Occipital lobe (tissue), 2 donors: ENCODE results near the gene VPS37B. TPM values are rescaled to one million over a fixed set of nuclear protein-coding genes. Genes with fewer than 3 reads are reported as not detected.

Source experiments
- DNase-seq: peaks from one replicate; lab custom pipeline; 2025; lab: John Stamatoyannopoulos, UW
- total RNA-seq: library from RNA; depleted of rRNA; stranded (reverse); fragments of >200 nt; gene quantifications from one replicate; pipeline ENCODE4 v1.2.3, GENCODE V29; 2014

The VPS37B gene
- total RNA-seq, 1 donor from 2014 or later: 15.3 TPM

DNA sequence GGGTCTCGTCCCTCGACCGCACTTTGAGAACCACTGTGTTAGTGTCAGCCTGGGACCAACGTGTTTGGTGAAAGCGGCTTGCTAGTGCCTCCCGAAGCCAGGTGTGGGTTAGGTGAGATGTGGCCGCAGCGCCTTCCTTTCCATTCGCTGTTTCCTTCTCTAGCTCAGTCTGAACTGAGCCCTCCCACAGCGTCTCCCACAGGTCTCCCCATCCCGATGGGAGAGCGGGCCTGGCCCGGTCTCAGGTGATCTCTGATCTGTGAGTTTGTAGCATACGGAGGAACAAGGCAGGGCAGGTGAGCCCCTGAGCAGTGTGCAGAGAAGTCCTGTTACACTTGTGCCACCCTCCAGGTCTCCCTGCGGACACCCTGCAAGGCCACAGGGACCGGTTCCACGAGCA lies 41.4 kb downstream of the VPS37B start:
- no peak for DNase-seq

DNA sequence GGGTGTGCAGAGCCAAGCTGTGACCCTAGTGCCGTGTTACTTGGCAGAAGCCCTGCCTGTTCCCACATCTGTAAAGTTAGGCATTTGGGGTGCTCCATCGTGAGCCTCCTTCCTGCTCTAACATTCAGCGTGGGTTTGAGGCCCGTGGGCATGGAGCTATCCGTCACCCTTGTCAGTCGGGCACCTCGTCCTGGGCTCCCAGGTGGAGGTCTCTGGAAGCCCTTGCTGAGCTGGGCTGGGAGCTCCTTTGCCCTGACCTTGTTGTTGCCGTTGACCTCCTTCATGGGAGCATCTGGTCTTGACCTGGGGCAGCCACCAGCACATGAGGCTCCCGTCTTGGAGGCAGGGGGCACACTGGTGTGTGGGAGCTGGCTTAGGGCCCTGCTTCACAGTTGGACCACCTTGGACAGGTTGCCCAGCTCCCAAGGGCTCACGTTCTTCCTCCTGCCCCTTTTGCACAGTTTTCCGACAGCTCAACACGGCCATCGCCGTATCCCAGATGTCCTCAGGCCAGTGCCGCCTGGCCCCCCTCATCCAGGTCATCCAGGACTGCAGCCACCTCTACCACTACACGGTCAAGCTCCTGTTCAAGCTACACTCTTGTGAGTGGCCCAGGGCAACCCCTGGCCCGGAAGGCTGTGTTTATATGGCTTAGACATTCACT lies 42.2 kb downstream of the VPS37B start:
- no peak for DNase-seq

DNA sequence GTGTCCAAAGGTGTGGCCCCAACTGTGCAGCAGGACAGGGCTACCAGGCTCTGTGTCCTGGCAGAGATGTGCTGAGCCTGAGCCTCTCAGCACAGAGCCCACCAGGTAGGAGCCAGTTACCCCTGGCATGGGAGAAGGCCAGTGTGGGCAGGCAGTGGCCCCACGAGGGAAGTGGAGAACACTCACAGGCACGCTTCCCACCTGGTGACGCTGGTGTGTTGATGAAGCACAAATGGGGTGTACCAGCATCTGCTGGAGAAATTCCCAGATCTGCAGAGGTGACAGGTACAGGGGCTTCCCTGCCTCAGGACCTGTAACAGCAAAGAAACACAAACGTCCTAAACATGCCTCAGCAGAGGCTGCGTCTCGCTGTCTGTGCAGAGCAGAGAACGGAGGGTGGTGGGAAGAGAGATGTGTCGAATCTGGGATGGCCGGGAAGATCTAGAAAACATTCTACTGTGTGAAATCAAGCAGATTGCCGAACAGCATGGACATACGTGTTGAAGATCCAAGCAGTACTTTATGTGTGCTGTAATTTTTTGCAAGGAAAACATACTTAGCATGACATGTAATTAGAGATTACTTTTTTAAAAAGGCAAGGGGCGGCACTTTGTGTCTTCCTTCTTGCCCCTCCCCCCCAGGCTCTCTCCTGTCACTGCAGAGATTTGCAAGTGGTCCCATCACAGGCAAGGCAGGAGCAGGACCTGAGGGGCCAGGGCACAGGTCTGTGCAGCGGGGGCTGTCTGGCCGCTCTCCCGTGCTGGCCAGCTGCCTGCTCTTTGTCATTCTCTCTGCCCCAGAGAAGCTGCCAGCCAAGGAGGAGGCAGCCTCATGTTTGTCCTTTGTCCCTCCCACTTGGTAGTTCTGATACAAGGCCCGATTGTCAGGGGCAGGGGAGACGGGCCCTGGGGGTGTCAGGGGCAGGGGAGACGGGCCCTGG lies 43.3 kb downstream of the VPS37B start:
- DNase-seq: peak; percentile 54

DNA sequence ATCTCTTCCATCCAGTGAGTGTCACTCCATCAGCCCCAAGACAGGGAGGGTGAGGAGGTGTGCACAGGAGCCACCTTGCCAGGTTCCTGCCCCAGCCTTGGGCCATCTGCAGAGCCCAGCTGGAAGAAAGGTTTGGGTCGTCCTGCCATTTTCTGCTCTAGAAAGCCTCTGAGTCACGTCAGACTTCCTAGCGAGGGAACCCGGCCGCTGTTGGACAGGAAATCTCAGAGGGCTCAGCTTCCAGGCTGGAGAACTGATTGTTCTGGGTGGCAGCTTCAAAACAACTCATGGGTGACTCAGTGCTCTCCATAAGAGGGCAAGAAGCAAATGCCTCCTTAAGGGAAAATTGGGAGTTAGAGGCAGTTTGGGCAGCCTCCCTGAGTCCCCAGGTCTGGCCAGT lies 44.1 kb downstream of the VPS37B start:
- DNase-seq: peak; percentile 61

DNA sequence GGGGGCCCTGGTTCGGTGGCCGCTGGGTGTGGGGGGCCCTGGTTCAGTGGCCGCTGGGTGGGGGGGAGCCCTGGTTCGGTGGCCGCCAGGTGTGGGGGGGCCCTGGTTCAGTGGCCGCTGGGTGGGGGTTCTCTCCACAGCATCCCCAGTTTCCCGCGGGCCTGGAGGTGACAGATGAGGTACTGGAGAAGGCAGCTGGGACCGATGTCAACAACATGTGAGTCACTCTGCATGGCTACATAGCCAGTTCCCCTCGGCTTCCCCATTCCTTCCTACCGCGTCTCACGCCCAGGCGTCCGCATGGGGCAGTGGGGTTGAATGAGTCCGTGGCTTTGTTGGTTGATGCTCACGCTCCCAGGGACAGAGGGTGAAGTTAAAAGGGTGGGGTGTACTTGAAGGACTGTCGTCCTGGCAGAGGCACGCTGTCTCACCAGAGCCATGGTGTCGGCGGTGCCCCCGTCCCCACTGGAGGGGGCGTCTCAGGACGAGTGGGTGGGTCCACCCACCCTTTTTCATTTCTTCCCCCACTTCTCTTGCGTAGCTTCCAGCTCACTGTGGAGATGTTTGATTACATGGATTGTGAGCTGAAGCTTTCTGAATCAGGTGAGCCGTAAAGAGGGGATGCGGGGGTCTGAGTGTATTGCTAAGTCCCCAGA lies 45.1 kb downstream of the VPS37B start:
- DNase-seq: no peak

DNA sequence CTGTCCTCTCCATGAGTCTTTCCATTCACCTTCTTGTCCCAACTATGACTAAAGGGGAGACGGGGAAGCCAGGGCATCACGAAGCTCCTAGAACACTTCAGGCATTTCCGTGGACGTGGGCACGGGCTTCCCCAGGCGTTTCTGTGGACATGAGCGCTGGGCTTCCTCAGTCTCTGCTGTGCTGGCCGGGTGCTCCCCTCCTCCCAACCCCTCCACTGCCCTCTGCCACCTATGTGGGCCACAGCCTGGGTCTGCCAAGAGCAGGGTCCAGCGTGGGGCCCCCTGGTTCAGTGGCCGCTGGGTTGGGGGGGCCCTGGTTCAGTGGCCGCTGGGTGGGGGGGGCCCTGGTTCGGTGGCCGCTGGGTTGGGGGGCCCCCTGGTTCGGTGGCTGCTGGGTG lies 45.9 kb downstream of the VPS37B start:
- DNase-seq: no peak

DNA sequence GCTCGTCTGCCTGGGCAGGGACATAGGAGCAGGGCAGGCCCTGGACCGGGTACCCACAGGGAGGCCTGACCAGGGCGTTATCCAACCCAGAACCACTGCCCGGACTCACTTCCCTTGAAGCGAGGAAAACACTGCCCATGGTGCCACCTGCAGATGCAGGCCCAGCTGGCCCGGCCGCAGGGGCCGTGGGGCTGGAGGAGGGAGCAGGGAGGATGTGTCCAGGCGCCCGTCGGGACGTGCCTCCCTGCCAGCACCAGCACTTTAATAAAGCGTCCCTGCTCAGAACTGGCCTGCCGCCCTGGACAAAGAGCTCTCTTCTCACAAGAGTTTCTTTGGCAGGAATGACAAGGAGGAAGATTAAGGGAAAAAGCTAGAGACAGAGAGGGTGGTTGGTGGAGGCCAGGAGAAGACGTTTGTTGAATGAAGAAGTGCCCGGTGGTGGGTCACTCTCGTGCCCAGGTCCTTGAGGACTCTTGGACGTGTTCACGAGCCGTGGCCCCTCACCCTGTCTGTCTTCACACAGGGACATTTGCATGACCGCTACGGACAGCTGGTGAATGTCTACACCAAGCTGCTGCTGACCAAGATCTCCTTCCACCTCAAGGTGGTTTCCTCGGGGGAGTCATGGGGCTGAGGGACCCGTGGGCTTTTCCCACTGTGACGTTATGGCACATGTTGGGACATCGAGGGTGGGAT lies 46.4 kb downstream of the VPS37B start:
- no peak for DNase-seq

DNA sequence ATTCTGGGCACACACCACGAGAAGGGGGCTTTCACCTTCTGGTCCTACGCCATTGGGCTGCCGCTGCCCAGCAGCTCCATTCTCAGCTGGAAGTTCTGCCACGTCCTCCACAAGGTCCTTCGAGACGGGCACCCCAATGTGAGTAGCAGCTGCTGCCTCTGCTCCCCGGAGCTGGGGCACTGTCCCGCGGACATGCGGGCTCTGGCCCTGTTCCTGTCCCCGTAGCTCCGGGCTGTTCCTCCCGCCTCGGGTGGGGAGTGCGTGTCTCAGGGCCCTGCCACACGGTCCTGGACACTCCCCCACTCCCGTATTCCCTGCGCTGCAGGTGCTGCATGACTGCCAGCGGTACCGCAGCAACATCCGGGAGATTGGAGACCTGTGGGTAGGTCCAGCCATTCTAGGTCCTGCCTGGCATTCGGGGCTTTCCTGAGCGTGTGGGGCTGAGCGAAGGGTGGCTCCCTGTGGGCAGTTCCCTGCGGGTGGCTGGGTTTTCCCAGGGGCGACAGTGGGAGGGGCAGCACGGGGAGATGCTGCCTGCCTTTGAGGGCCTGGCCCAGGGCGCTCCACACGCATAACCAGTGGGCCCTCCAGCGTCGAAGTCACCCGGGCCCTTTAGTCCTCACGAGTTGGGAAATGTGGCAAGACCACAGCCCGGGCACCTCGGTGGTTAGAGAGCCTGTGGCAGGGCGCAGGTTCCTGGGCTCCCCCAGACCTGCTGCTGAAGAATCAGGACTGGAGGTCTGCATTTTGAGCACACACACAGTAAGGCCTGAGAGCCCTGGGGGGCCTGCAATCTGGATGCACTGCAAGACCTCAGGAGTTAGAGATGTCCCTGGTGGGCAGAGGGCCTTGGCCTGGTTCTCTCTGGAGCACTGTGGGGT lies 47.2 kb downstream of the VPS37B start:
- no peak for DNase-seq

DNA sequence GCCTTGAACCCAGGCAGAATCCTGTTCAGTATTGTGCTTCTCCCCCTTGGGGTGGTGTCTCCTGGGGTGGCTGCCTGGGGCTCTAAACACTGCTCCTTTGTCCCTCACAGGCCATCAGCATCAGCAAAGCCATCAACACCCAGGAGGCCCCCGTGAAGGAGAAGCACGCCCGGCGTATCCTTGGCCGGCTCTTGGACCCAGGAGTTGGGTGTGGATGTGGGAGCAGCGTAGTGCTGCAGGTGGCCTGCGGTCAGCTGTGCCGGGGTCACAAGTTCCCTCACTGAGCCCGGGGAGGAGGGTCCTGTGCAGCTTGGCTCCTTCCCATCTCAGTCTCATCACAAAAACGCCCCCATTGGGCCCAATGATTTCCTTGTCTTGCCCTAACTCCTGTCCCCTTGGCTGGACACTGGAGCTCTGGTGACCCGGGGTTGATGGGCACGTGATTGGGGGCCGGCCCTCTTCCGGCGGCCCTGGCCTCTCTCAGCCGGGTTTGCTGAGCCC lies 48.0 kb downstream of the VPS37B start:
- DNase-seq: no peak

DNA sequence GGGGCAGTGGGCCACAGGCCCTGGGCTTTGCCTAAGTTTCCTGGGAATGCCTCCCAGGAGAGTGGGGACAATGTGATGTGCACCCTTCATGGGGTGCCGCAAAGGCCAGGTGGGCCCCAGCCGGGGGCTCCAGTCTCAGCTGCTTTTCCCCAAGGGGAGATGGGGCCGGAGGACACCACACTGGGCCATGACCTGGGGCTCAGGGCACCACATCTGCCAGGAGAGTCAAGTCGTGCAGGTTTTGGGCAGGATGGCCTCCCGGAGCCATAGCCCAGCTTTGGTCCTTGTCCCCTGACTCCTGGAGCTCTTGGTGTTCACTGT lies 48.4 kb downstream of the VPS37B start:
- no peak for DNase-seq

DNA sequence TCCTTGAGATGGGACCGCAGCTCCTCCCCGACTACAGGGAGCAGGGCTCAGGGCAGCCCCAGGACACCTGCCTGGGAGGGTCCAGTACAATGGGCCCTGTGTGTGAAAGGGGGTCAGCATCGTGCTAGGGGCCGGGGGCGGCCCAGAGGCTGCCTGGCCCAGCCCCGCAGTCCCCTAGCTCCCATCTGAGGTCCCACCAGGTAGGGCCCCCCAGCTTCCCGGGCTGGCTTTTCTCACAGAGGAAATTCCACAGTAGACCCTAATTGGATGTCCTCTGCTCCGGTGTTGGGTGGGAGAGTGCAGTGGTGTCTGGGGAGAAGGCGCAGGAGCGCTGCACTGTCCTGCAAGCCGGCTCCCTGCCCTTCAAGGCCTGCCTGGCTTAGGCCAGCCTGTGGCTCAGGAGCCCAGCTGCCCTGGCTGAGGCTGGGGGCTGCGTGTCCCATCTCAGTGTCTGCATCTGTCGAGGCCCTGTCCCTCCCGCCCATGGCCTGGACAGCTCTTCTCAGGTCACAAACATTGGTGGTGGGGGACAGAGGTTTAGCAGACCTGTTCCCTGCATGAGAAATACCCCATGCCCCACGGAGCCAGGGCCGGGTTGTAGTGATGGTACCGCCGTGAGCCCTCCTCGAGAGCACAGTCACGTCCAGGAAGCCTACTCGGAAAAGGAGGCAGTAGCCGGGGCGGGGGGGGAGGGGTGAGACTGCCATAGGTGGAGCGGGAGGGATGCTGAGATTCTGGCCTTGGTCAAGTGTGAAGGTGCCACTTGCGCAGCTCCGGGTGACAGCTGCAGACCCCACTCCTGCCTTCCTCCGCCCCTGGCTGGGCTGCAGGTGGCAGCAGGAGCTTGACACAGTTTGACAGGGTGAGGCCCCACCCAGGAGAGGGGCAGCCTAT lies 49.1 kb downstream of the VPS37B start:
- no peak for DNase-seq

DNA sequence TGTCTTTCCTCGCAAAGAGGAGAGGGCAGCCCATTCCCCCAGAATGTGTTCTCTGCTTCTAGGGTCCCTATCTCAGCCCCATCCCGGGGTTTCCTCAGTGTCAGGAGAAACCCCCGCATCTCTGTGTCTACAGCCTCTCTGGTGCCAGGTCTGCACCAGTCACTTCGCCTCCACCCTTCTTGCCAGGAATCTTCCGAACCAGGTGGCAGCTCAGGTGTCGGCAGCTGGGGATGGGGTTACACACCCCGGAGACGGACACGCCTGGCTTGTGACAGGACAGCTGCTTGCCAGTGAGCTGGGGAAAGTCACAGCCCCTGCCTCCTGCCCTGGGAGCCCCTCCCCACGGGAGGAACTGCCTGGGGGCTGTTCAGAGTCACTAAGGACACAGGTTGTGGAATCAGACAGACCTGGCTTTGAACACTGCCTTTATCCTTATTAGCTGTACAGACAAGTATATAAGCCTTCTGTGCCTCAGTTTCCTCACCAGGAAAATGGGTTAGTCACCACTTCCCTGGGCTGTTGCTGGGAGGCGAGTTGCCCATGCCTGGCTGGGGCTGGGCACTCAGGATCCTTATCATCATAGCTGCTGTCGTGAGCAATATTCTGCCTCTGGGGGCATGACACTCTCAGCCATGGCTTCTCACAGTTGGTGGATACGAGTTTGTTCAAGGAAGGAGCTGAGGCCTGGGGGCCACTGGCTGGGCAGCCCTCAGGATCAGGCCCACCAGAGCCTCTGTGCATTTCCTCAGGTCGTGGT lies 49.9 kb downstream of the VPS37B start:
- DNase-seq: no peak

DNA sequence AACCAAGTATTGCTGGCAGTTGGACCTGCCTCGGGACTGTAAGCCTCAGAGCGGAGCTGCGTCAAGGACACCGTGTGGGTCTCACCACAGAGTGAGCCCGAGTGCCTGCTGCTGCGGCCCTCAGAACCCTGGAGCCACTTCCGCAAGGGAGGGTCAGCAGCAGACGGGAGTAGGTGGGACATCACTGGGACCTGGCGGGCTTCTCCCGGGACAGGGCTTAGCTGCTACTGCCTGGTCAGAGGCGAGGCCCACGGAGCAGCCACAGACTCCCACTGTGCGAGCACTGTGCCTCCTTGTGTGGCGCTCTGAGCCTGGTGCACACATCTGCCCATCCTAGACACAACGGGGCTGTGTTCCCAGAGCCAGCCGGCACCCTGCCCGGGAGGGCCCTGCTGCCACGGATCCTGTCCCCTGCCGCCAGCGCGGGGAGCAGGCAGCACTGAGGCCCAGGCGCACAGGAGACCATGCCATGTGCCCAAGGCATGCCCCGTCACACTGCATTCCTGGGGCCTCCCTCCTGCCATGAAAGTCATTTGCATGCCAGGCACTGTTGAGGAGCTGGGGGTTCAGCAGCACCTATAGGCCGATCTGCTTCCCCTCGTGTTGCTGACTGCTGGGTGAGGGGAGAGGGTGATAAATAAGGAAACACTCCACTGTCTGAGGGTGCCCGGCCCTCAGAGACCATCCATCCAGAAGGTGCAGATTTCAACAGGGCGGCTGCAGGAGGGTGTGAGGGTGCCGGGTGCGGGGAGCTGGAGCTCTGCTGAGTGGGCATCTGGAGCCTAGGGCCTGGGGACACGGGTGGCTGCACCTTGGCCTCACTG lies 50.7 kb downstream of the VPS37B start:
- peak; percentile 80 for DNase-seq

DNA sequence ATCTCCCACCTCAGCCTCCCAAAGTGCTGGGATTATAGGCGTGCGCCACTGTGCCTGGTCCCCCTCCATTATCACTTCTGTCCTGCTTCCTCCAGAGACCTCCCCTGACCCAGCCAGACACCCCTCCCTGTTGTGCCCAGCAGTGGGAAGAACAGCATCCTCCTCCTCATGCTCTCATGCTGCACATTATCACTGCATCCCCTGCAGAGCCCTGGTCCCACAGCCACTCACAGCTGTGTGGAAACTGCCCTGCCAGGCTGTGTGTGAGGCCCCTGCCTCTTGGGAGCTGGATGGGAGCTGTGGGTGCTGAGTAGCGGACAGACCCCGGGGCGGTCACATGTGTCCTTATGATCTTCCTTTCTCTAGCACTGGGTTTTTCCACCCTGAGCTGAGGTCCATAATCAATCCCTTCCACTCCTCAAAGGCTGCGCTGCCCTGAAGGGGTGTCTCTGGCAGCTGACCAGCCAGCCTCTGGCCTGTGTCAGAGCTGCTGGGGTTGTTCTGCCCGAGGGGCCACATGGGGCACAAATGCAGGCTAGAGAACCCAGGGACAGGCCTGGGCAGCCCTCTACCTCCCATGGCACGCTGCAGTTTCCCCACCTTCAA lies 51.5 kb downstream of the VPS37B start:
- DNase-seq: no peak

DNA sequence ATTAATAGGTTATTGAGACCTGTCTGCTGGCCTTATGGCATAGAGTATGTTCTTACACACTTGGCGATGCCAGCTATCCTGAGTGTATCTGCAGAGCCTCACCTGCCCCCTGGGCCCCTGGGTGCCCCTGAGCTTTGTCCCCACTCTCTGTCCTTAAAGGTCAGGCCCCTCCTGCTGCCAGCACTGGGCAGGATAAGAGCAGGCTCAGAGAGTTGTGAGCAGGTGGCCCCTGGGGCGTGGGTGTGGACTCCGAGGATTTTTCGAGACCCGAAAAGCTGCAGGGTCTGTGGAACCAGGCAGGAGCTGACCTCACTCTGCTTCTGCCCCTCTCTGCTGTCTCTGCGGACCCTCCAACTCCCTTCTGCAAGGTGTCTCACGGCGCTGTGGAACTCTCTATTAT lies 52.5 kb downstream of the VPS37B start:
- DNase-seq: no peak

DNA sequence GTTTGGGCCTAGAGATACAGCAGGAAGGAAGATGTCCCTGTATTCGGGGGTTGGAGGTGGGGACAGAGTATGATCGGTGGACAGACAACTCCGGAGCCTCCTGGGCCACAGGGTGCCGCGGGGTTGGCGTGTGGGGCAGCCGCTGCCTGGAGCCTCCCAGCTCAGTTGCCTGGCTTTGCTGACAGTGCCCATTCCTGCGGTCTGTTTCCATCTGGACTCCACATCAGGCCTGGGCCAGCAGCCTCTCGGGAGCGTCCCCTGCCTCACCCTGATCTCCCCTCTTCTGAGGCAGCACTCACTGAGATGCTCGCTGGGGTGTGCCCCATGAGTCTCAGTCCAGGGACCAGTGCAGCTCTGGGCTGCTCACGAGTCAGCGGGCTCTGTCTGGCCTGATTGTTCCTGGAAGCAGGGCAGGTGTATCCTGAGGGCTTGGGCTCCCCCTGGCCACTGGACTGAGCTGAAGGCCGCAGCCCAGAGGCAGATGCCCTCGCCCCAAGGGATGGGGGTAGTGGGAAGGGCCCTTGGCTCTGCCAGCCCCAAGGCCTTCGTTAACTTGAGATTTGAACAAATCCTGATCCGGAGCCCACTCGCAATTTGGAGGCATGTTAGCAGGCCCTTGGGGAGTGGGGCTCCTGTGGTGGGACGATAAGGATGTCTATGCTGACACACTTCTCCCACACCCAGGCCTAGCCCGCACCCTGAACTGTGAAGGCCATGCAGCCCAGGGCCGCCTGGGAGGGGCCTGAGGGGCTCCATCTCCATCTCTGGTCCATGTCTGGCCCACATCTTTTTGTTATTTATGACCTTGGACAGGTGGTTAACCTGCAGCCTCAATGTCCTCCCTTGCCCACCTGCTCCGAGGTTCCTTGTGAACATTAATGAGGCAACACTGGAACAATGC lies 53.2 kb downstream of the VPS37B start:
- DNase-seq: no peak
